BJ (cell line): ENCODE measurements around the gene HAVCR2. TPM values are rescaled to one million over a fixed set of nuclear protein-coding genes. Genes with fewer than 3 reads are reported as not detected.

ENCODE experiments used
- CTCF ChIA-PET: fragments of 350-600 bp; formaldehyde crosslinking; extraction: SDS; loops from one replicate; lab custom pipeline; 2021; ENCODE audit warnings: antibody characterized with exemption, inconsistent platforms; lab: Yijun Ruan, JAX
- POLR2A ChIA-PET: fragments of 300-600 bp; sonication (Branson Sonifier 250); formaldehyde crosslinking; extraction: SDS; loops from one replicate; lab custom pipeline; 2021; ENCODE audit warnings: antibody characterized with exemption; lab: Charles Lee
- DNase-seq: peaks from one replicate; pipeline ENCODE4 v3.0.0-alpha.2; 2011; ENCODE audit warnings: low read depth
- H3K27me3 ChIP-seq: 2 replicates; pipeline ENCODE4 v1.6.0; 2011; ENCODE audit warnings: low read length; ENCODE audit not compliant: control insufficient read depth, insufficient read depth
- H3K36me3 ChIP-seq: 2 replicates; pipeline ENCODE4 v1.5.1; 2011; ENCODE audit warnings: low read length; ENCODE audit not compliant: control insufficient read depth, insufficient read depth
- H3K4me3 ChIP-seq: 2 replicates; pipeline ENCODE4 v1.5.1; 2011; ENCODE audit warnings: low read depth, mild to moderate bottlenecking, control low read depth, low read length
- polyA plus RNA-seq: library from polyadenylated mRNA; depleted of rRNA; stranded (reverse); fragments of >200 nt; gene quantifications from 2 replicates; pipeline ENCODE4 v1.2.3, GENCODE V29; 2011
- TF ChIP-seq, protein P1 (sequence below): IDR thresholded peaks from 2 replicates; pipeline ENCODE4 v1.5.1; 2011; ENCODE audit warnings: low read depth, mild to moderate bottlenecking, control low read depth, inconsistent platforms, low read length, moderate library complexity; ENCODE audit not compliant: insufficient read depth

Gene HAVCR2
- polyA plus RNA-seq, 1 experiment = not detected

DNA sequence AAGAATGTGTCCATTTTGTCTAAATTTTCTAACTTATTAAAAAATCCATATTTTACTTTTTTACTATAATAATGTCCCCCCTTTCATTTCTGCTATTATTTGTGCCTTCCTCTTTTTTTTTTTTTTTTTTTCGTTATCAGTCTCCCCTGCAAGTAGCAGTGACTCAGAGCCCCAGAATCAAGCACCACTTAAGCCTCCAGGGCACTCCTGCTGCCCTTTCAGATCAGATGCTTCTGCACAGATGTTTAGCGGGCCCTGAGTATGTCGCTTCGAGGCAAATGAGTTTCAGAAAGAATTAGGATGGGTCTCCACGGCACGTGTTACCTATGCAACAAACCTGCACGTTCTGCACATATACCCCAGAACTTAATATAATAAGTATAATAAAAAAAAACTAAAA lies 22.1 kb upstream of the HAVCR2 start:
- POLR2A ChIA-PET = no interaction called here
- no peaks in the 10 kb centered on the region for H3K36me3 ChIP-seq
- TF ChIP-seq, protein P1, sequence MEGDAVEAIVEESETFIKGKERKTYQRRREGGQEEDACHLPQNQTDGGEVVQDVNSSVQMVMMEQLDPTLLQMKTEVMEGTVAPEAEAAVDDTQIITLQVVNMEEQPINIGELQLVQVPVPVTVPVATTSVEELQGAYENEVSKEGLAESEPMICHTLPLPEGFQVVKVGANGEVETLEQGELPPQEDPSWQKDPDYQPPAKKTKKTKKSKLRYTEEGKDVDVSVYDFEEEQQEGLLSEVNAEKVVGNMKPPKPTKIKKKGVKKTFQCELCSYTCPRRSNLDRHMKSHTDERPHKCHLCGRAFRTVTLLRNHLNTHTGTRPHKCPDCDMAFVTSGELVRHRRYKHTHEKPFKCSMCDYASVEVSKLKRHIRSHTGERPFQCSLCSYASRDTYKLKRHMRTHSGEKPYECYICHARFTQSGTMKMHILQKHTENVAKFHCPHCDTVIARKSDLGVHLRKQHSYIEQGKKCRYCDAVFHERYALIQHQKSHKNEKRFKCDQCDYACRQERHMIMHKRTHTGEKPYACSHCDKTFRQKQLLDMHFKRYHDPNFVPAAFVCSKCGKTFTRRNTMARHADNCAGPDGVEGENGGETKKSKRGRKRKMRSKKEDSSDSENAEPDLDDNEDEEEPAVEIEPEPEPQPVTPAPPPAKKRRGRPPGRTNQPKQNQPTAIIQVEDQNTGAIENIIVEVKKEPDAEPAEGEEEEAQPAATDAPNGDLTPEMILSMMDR = no peak
- H3K4me3 ChIP-seq = no peak overlapping the region
- DNase-seq = no peak
- CTCF ChIA-PET = interaction anchor here (1.2 to 3.0 kb wide), 3 partner anchors 11 to 1187 kb away, joined by 4 to 13 read pairs (median 5); partner anchors contain the start of gene MED7
- no peaks in the 10 kb centered on the region for H3K27me3 ChIP-seq

DNA sequence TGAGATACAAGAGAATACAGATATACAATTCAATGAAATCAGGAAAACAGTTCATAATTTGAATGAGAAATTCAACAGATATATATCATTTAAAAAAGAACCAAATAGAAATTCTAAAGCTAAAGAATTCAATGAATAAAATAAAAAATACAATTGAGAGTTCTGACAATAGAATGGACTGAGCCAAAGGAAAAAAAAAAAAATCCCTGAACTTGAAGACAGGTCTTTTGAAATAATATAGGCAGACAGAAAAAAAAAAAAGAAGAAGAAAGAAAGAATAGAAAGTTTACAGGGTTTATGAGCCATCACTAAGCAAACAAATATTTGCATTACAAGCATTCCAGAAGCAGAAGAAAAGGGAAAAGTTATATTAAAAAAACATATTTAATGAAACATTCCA lies 12.9 kb upstream of the HAVCR2 start:
- CTCF ChIA-PET = no interaction called here

DNA sequence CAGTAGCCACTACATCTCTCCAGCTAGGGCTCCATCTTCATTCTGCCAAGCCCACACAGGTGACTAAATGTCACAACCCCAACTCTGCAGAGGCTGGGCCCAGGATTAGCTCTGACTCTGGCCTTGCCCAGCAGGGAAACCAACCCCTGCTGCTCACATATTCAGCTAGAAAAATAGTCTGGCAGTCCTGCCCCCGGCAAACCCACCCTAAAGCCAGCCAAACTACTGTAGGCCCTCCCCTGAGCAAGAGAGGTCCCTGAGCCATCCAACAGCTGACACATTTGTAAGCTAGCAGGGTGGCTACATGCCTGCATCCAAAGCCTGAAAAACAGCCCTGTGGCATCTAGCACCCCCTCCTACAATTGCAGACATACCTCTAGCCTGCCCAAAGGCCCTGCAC lies 11.3 kb upstream of the HAVCR2 start:
- TF ChIP-seq, protein P1 = no peak
- ChIA-PET POLR2A (no interaction called here), CTCF (interaction anchor here (1.2 to 1.8 kb wide), 2 partner anchors 10 to 12 kb away, joined by 4 to 5 read pairs; no protein-coding TSS in a partner anchor)
- Histone ChIP-seq H3K4me3 (no peak overlapping the region), H3K27me3 (no peaks in the 10 kb centered on the region; the same call in 1 of the 2 replicates), H3K36me3 (no peaks in the 10 kb centered on the region)
- DNase-seq = no peak

More for the DNA sequence above, 12.9 kb upstream of the HAVCR2 start:
- TF ChIP-seq, protein P1 = no peak
- H3K4me3 ChIP-seq = no peak overlapping the region
- H3K36me3 ChIP-seq = no peaks in the 10 kb centered on the region
- no peak for DNase-seq
- POLR2A ChIA-PET = no interaction called here
- H3K27me3 ChIP-seq = no peaks in the 10 kb centered on the region

DNA sequence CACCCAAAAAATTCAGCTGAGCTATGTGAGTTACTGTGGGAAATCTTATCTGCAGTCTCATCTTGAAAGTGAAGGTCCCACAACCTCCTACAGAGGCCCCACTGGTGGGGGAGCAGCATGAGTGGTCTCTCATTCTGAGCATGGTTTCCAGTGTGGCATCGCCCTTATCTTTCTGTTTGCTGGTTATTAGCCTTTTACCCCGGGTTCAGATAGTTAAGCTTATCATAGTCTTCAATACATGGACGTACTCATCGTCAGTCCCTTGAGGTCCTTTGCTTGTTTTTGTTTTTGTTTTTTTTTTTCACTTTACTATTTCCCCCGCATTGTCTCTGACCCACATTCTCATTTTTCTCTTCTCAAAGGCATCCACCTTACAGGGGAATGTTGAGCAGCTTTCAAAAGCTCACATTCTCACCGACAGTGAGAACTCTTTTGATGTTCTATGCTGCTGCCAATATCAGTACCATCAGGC lies 7.7 kb upstream of the HAVCR2 start:
- CTCF ChIA-PET = interaction anchor here (0.8 to 1.9 kb wide), 2 partner anchors 16 to 19 kb away, joined by 3 to 7 read pairs; no protein-coding TSS in a partner anchor
- no peaks in the 10 kb centered on the region; the same call in 1 of the 2 replicates for H3K27me3 ChIP-seq

DNA sequence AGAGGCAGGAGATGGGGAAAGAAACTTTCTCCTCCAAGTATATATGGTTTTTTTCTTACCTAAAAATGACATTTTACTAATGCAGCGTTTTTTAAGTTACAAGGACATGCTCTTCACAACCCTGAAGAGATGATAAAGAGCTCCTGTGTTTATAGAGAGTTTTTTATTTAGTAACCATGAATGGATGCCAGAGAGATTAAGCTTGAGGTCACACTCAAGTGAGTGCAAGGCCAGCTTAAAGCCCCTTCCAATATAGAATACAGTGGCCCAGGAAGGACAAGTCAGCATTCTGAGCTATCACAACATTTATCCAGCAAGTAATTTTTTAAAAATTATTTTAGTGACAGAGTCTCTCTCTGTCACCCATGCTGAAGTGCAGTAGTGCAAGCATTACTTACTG lies 6.7 kb upstream of the HAVCR2 start:
- POLR2A ChIA-PET = no interaction called here
- Histone ChIP-seq H3K36me3 (no peaks in the 10 kb centered on the region), H3K27me3 (no peaks in the 10 kb centered on the region; the same call in 1 of the 2 replicates), H3K4me3 (no peak overlapping the region)
- DNase-seq = no peak
- CTCF ChIA-PET = interaction anchor here (1.9 kb wide), 1 partner anchor 17 kb away, joined by 7 read pairs; no protein-coding TSS in a partner anchor
- TF ChIP-seq, protein P1 = no peak

More for the DNA sequence above, 7.7 kb upstream of the HAVCR2 start:
- POLR2A ChIA-PET = no interaction called here
- Histone ChIP-seq H3K4me3 (no peak overlapping the region), H3K36me3 (no peaks in the 10 kb centered on the region)
- TF ChIP-seq, protein P1 = no peak
- DNase-seq = no peak
